Tibial artery (tissue), 4 donors: Measurements from ENCODE around the gene MAGEF1.
"Not testable (repeated sequence)": the region's sequence is repeated elsewhere in the genome, so short reads cannot be mapped to it uniquely, and the experiment has no call there.

ENCODE experiments used
- DNase-seq, 2 donors: peaks; one replicate each; pipeline ENCODE4 v3.0.0-alpha.2; 2019
- H3K27ac ChIP-seq, 2 donors: fragments of 200-600 bp; sonication (generic) in 1 of 2; 1 replicate in 1 of 2; 2 replicates in 1 of 2; pipeline ENCODE4 v1.5.1; 2018 to 2019; ENCODE audit warnings: mild to moderate bottlenecking in 1 of 2
- H3K27me3 ChIP-seq, 2 donors: fragments of 200-600 bp; sonication (generic) in 1 of 2; one replicate each; pipeline versions ENCODE4 v1.5.1 to v1.6.0; 2016 to 2019
- H3K36me3 ChIP-seq, 3 donors: fragments of 200-600 bp; sonication (generic) in 2 of 3; one replicate each; pipeline ENCODE4 v1.5.1; 2016 to 2019; ENCODE audit warnings: mild to moderate bottlenecking in 2 of 3
- H3K4me1 ChIP-seq, 4 donors: fragments of 200-600 bp; sonication (generic) in 2 of 4; 1 replicate in 3 of 4; 2 replicates in 1 of 4; pipeline ENCODE4 v1.5.1; 2016 to 2019
- H3K4me3 ChIP-seq, 2 donors: fragments of 200-600 bp; sonication (generic) in 1 of 2; 1 replicate in 1 of 2; 2 replicates in 1 of 2; pipeline ENCODE4 v1.5.1; 2018 to 2019; ENCODE audit warnings: mild to moderate bottlenecking in 2 of 2
- H3K9me3 ChIP-seq, 3 donors: fragments of 200-600 bp; sonication (generic) in 1 of 3; one replicate each; pipeline ENCODE4 v1.5.1; 2016 to 2019
- intact Hi-C: fragments of 100-400 bp; cut with DNase I; formaldehyde crosslinking; loops from one replicate; pipeline ENCODE4 v1.15.0; 2023; ENCODE audit warnings: low total_unique reads
- TF ChIP-seq, protein P1 (sequence below), 2 experiments: fragments of 200-600 bp in 1 of 2; fragments of 450-650 bp in 1 of 2; IDR thresholded peaks; one replicate each; pipeline ENCODE4 v1.5.1; 2017 to 2019; ENCODE audit warnings: antibody characterized with exemption in 2 of 2, mild to moderate bottlenecking in 1 of 2, moderate library complexity in 1 of 2

The MAGEF1 gene

DNA sequence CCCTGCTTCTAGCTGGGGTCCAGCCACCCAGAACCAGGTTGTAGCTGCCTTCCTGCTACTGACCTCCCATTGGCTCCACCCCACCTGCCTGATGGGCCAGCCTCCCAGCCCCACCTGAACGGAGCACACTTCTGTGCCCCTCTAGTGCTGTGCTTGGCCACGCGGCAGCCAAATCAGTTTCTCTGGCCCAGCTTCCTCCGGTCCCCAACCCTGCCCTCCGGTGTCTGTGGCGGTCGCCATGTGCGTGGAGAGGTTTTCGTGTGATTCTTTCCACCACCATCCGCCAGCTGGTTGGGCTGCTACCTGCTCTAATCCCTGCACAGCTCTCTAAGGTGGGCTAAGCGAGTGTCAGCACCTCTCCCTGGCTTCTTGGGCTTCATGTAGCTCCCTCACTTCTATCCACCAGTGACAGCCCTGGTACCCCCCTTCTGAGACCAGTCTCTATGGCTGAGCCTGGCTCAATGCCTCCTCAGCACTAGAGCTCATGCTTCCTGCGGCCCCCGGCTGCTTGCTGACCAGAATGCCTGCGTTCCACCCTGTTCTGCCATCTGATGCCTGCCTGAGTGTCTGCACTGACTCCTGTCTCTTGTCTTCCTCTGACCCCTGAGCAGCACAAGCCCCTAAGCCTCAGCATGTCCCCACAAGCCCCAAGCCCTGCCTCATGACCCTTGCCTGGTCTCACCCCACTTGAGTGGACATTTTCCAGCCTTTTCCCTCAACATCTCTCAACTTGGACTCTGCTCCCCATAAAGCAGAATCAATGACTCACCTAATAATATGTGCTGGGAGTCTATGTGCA, 23.2 kb upstream of the MAGEF1 start:
- TF ChIP-seq, protein P1, sequence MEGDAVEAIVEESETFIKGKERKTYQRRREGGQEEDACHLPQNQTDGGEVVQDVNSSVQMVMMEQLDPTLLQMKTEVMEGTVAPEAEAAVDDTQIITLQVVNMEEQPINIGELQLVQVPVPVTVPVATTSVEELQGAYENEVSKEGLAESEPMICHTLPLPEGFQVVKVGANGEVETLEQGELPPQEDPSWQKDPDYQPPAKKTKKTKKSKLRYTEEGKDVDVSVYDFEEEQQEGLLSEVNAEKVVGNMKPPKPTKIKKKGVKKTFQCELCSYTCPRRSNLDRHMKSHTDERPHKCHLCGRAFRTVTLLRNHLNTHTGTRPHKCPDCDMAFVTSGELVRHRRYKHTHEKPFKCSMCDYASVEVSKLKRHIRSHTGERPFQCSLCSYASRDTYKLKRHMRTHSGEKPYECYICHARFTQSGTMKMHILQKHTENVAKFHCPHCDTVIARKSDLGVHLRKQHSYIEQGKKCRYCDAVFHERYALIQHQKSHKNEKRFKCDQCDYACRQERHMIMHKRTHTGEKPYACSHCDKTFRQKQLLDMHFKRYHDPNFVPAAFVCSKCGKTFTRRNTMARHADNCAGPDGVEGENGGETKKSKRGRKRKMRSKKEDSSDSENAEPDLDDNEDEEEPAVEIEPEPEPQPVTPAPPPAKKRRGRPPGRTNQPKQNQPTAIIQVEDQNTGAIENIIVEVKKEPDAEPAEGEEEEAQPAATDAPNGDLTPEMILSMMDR (IDR thresholded peaks at IDR 0.05), result no peak
- no peaks in the 10 kb centered on the region for H3K27me3 ChIP-seq
- peak in 1 of 2 donors; percentile 51 for DNase-seq
- intact Hi-C loops, result no loop called here
- H3K36me3 ChIP-seq, result no peaks in the 10 kb centered on the region
- no peaks in the 10 kb centered on the region for H3K4me1 ChIP-seq
- H3K9me3 ChIP-seq, result no peaks in the 10 kb centered on the region
- H3K4me3 ChIP-seq, result no peak overlapping the region
- no peak overlapping the region for H3K27ac ChIP-seq

DNA sequence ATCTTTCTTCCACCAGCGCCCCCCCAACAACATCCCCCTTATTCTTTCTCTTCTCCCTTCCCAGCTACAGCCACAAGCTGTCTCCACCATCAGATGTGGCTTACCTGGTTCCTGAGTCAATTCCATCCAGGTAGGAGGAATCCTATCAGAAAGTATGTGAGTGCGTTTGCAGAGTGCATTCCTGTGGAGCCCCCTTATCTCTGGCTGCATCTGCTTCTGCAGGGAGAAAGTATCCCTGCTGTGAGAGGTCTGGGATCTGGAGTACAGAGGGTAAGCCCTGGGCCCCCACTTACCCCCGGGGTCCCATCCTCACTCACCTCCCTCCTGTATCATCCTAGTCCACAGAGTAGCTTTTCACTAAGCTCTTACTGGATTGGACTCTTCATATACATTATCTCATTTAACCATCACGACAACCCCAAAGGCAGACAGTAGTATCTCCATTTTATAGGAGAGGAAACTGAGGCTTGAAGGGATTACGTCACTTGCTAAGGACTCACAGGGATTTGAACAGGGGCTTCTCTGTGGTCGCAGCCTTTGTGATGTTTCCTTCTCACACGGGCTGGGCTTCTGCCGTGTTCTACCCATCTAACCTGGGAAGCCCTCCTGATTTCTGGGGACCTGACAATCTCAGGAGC, 22.2 kb upstream of the MAGEF1 start:
- no peaks in the 10 kb centered on the region for H3K9me3 ChIP-seq
- no peak overlapping the region for H3K27ac ChIP-seq
- no peak overlapping the region for H3K4me3 ChIP-seq
- no peaks in the 10 kb centered on the region for H3K36me3 ChIP-seq
- intact Hi-C loops, result no loop called here
- peak in 1 of 2 donors; percentile 35 for DNase-seq
- H3K4me1 ChIP-seq, result no peaks in the 10 kb centered on the region
- TF ChIP-seq, protein P1 (IDR thresholded peaks at IDR 0.05), result no peak
- no peaks in the 10 kb centered on the region for H3K27me3 ChIP-seq

DNA sequence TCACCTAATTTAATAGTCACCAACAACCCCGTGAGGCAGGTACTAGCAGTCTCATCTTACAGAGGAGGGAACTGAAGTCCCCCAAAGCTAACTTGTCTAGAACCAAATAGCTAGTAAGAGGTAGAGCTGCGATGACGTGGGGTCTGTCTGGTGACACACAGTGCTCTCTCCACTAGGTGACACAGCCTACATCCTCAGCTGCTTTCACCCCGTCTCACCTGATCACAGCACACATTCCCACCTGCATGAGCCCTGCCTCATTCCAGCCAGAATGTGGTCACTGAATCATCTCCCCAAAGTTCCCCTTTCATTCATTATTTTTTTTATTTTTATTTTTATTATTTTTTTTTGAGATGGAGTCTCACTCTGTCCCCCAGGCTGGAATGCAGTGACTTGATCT, 21.3 kb upstream of the MAGEF1 start:
- no peak for DNase-seq
- intact Hi-C loops, result no loop called here
- H3K9me3 ChIP-seq, result no peaks in the 10 kb centered on the region
- no peaks in the 10 kb centered on the region for H3K36me3 ChIP-seq
- H3K27ac ChIP-seq, result no peak overlapping the region
- no peaks in the 10 kb centered on the region for H3K4me1 ChIP-seq
- H3K27me3 ChIP-seq, result no peaks in the 10 kb centered on the region
- TF ChIP-seq, protein P1 (IDR thresholded peaks at IDR 0.05), result no peak
- no peak overlapping the region for H3K4me3 ChIP-seq

DNA sequence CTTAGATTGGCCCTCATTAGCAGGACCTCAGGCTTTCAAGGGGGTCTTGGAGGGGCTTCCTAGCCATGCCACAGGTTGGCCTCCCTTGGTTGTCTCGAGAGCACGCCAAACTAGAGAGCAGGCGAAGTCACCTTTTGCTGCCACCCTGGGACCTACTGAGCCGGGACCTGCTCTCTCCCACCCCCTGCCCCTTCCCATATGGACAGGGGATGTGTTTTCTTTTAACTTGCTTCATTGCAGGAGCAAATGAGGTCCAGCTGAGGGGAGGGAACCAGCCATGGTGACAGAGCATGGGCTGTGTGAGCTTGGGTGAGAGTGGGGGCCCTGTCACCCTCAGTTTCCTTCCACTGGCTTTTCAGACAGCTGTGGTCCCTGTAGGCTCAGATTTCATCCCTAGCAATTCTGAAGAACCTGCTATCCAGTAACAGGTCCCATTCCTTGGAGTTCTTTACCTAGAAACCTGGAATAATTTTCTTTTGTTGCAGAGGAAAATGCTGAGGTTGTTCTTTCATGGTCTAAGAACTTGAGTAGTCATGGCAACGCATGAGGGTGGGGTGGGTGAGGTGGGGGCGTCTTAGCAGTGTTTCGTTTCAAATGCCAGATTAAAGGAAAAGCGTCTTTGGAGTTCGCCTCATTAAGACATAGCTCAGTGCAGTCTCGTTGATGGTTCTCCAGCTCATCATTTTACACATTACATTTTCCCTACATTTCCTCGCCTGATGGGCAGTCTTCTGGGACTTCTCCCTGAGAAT, 20.1 kb upstream of the MAGEF1 start:
- no peaks in the 10 kb centered on the region for H3K27me3 ChIP-seq
- TF ChIP-seq, protein P1 (IDR thresholded peaks at IDR 0.05), result no peak
- DNase-seq, result no peak

DNA sequence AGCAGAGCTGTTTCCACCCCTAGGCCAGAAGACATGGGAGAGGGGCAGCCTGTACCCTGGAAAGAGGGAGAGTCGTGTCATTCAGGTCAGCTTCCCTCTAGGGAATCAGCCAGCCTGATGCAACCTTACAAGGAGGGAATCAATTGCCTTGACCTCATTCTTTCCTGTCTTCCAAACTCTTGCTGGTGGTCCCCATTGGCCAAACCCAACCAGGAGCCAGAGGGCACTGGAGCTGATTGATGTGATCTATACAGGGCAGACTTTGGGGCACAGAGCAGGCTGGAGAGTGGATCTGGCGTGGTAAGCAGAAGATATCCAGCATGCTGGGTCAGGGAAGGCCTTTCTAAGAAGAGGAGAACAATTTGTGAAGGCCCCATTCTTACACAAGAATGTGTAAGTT, 19.1 kb upstream of the MAGEF1 start:
- Histone ChIP-seq H3K4me1 (no peaks in the 10 kb centered on the region), H3K9me3 (no peaks in the 10 kb centered on the region), H3K36me3 (no peaks in the 10 kb centered on the region), H3K4me3 (no peak overlapping the region), H3K27me3 (no peaks in the 10 kb centered on the region), H3K27ac (no peak overlapping the region)
- TF ChIP-seq, protein P1 (IDR thresholded peaks at IDR 0.05), result no peak
- no peak for DNase-seq
- intact Hi-C loops, result no loop called here

More for the DNA sequence above, 20.1 kb upstream of the MAGEF1 start:
- no peaks in the 10 kb centered on the region for H3K4me1 ChIP-seq
- no peaks in the 10 kb centered on the region for H3K36me3 ChIP-seq
- no peak overlapping the region for H3K27ac ChIP-seq
- intact Hi-C loops, result no loop called here
- H3K4me3 ChIP-seq, result no peak overlapping the region
- H3K9me3 ChIP-seq, result no peaks in the 10 kb centered on the region

DNA sequence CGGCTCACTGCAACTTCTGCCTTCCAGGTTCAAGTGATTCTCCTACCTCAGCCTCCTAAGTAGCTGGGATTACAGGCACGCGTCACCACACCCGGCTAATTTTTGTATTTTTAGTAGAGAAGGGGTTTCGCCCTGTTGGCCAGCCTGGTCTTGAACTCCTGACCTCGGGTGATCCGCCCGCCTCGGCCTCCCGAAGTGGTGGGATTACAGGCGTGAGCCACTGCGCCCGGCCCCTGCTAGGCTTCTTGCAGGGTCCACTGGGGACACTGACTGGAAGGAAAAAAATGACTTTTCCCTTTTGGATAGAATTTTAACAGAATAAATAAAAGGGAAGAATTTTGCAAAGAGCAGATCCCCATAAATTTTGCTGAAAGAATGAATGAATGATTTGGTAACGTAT, 17.3 kb upstream of the MAGEF1 start:
- H3K4me3 ChIP-seq, H3K27me3 ChIP-seq, DNase-seq, H3K36me3 ChIP-seq, H3K27ac ChIP-seq, H3K9me3 ChIP-seq, H3K4me1 ChIP-seq: not testable (repeated sequence)
- intact Hi-C loops, result loop anchor here (5.0 kb wide), 1 partner anchor 48 kb away; no protein-coding TSS in a partner anchor
